ENCODE data around the gene ALDOB.

Gene ALDOB

DNA sequence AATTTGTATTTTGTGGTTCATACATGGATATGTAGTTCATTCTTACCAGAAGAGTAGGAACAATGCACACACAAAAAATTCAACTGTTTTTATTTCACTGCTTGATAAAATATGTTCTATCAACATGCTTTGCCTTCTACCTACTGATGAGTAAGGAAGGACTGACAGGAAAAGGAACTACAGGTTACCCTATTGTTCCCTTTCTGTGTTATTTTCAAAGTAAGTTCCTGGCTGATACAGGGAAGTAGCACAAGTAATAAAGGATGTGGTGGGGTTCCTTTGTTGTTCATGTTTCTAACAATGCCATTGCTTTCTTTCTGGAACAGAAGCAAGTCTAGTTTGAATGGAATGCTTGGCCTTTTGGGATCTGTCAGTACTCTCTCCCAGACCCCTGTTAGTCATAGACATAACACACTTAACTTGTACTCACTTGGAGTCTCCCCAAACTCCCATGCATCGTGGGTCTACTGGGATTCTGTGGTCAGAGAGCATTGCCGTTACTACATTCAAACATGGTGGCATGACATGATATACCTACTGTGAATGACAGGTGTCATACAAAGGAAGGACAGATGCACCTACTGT lies 20.2 kb upstream of the ALDOB start:
- no peak for DNase-seq (ENCODE audit: low read depth)

DNA sequence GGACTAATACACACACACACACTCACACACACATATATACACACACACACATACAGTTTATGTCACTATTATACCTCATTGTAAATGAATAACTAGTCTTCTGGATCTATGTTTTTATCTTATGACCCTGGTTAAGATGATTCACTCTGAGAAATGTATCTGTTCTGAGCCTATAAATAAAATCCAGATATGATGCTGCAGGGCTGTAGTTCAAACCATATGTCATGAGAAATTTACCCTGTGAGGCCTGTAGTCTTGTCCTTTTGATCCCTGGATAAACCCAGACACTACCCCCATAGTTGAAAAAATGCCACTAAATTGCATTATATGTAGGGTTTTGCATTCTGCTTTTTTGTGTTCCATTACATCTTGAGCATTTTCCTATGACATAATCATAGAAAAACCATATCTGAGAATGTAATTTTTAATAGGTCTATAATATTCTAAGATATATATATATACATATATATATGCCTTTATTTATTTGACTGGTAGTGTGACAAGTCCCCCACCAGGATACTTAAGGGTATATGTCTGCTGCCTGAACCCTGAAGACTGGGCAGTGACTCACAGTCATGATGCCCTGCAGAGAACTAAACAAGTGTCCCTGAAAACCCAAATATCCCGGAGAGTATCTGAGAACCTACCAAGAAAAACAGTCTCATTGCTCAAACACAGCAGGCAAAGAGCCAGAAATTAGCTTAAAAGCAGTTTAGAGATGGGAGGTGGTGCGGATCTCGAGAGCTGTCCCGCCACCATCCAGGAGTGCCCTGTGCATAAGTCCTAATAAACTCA lies 18.4 kb upstream of the ALDOB start:
- no peak for DNase-seq (ENCODE audit: low read depth)

DNA sequence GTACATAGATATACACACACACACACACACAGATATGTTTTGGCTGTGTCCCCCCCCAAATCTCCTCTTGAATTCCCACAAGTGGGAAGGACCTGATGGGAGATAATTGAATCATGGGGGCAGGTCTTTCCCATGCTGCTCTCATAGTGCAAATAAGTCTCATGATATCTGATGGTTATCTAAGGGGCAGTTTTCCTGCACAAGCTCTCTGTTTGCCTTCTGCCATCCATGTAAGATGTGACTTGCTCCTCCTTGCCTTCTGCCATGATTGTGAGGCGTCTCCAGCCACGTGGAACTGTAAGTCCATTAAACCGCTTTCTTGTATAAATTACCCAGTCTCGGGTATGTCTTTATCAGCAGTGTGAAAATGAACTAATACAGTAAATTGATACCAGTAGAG lies 15.9 kb upstream of the ALDOB start:
- no peak for DNase-seq (ENCODE audit: low read depth)

DNA sequence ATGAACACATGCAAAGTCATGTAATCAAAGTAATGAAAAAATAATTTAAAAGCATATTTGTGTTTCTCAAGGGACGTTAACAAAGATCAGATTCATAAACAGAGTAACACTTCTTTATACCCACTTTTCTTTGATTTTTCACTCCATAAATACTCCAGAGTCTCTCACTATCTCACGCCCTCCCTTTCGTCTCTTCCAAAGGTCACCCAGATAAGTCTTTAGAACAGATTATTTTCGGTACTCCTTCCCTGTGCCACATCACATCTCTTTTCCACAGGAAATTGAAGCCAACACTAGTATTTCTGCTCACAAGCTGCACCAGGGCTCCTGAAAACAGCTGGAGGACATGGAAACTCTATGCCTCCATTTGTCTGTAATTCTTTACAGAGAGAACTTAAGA lies 15.4 kb upstream of the ALDOB start:
- DNase-seq (ENCODE audit: low read depth): no peak

DNA sequence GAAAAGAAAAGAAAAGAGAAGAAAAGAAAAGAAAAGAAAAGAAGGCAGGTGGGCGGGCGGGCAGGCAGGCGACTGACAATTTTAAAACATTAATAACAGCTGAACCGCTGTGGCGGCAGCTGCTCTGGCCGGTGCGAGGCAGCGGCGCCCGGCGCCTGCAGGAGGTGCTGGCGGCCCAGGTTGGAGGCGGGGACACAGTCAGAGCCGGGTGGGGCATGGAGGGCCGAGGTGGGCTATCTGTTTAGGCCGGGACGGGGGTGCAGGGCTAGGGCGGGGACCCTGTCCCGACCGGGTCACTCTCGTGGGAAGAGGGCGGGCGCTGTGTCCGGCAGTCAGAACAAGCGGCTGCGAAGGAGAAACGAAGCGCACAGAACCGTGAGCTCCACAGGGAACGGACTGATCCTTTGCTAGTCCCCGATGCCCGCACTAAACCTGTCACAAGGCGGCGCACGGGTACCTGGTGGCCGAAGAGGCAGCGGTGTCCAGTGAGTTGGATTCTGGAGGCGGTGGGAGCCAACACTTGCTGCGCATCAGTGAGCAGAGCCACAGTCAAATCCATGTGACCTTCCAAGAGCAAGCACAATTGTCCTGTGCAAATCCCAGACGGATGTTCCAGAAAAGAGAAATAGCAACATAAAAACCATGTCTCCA lies 13.6 kb upstream of the ALDOB start:
- DNase-seq (ENCODE audit: low read depth): peak; percentile 22

DNA sequence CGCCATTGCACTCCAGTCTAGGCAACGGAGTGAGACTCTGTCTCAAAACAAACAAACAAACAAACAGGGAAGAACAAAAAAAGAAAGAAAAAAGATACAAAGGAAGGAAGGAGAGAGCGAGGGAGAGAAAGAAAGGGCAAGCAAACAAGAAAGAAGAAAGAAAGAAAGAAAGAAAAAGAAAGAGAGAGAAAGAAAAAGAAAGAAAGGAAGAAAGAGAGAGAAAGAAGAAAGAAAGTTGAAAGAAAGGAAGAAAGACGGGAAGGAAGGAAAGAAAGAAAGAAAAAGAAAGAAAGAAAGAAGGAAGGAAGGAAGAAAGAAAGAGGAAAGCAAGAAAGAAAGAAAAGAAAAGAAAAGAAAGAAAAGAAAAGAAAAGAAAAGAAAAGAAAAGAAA lies 13.1 kb upstream of the ALDOB start:
- DNase-seq (ENCODE audit: low read depth): no peak

DNA sequence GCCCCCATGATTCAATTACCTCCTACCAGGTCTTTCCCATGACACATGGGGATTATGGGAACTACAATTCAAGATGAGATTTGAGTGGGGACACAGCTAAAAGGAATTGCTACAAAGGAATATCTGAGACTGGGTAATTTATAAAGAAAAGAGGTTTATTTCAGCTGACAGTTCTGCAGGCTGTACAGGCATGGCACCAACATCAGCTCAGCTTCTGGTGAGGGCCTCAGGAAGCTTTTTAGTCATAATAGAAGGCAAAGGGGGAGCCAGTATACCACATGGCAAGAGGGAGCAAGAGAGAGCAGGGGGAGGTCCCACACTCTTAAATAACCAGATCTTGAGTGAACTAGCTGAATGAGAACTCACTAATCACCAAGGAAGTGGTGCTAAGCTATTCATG lies 11.2 kb upstream of the ALDOB start:
- no peak for DNase-seq (ENCODE audit: low read depth)

DNA sequence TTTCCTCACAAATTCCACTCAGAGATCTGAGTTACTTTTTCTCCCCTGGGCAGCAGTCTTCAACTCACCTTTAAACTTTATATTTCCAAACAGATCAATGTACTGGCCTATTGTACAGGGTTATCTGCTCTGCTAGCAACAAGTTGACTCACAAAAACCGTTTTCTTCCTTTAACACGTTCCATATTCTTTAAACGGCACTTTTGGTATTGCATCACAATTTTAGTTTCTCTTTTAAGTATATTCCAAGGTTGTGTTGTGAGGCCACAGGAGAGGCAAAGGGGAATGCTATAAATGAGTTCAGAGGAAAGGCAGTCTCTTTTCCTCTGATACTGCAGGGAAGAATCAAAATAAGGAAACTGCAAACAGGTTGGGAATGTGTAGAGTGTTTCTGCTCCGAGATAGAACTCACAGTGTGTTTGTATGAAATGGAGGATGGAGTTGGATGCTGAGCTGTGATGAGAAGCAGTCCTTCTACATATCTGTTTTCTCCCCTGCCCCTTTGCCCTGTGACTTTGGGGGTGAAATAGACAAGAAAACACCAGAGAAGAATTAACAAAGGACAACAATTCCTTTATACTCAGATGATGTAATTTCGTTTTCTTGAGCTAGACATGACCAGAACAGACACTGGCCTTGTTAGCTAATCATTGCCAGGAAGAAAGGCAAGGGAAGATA lies 9.9 kb upstream of the ALDOB start:
- DNase-seq (ENCODE audit: low read depth): no peak

DNA sequence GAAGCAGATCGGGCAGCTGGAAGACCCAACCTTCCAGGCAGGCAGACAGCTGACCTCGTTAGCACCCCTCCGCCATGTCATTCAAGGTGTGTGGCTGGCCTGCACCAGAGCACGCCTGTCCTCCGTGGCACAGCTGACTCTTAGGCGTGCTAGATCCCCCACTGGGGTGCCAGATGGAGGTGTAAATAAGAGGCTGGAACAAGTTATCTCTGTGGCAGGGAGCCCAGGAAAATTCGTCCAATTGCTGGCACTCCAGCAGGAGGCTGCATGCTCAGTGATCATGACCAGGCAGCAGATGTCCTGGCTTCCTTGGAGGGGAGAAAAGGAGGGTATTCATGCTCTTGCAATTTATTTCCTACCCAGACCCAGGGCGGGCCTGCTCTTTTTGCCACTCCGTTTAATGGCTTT lies 7.8 kb upstream of the ALDOB start:
- DNase-seq (ENCODE audit: low read depth): no peak

DNA sequence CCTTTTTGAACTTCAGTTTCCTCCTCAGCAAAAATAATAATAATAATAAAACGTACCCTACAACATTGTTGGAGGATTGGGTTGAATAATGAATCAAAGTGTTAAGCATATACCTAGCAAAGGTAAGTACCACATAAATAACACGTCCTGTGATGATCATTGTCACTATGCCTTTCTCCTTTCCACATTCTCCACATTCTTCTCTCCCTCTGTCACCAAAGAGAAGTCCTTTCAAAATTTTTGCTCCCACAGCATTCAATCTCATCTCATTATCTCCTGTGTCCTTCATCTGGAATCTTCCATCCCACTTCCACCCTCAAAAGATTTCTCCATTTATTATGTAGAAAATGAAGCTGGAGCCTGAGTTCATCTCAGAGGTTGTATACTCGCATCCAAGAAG lies 7.2 kb upstream of the ALDOB start:
- DNase-seq (ENCODE audit: low read depth): no peak

DNA sequence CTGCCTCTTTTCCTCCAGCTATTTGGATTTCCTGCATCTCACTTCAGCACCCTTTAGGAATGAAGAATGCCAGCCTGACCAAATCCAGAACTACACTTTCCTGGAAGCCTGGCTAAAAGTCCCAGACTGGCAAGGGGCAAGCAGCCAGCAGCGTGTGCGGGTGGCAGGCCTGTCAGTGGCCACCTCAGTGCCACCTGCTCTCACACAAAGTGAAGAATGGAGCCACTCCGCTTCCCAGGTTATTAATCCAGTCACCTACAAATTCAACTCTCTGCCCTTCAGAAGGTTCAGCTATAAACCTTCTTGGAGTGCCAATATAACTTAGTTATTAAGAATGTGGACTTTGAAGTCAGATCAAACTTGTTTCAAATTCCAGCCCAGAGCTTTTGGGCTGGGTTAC lies 6.7 kb upstream of the ALDOB start:
- DNase-seq (ENCODE audit: low read depth): no peak

DNA sequence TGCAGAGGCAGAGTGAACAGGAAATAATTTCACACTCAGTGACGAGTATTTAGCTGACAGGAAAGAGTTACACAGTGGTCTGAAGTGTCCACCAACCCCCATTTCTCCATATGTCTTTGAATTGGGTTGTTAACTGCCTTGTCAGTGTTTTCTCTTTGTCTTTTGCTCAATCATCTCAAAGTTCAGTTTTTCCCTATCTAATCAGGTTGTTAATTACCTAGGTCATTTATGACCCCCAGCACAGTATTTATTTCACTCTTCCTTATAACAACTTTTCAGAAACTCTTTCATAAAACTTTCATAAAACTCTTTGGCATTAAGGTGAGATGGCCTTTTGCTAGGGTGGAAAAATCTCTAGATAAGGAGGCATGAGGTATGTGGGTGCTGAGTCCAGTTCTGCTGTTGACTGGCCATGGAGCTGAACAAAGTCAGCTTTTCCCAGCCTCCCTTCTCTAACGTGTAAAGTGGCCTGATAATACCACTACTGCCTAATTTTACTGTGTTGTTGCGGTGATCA lies 5.2 kb upstream of the ALDOB start:
- DNase-seq (ENCODE audit: low read depth): no peak

DNA sequence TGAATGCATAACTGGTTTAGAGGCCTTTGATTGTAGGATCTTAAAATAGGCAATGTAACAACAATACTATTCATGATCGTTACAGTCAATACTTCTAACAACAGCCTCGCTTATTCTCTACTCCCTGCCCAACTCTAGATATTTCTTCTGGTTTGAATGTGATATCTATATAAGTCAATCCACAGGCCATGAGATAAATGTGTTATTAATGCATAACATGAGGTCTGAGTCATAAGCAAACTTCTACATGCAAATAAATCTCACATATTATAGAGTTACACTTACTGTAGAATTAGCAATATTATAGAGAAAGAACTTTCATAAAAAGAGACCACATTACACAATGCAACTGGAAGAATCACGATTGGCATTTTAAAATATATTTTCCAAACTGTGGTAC lies 2.9 kb upstream of the ALDOB start:
- DNase-seq (ENCODE audit: low read depth): no peak

DNA sequence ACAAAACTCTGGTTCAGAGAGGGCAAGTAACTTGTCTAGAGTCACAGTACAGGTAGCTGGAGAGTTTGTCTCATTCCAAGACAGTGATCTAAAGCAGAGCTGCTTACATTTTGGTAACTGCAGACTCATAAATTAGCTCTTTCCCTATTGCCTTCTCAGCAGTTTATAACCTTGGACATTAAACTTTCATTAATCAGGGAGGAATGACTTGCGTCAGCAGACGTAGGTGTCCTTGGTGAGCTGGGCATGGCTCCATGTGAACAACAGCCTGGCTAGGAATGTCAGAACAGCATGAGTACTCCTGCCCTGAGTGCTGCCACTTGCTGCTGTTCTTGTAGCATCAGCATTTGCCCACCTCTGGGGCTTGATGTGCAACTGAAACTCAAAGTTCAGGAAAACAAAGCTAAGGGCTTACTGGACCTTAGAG lies 2.2 kb upstream of the ALDOB start:
- no peak for DNase-seq (ENCODE audit: low read depth)

DNA sequence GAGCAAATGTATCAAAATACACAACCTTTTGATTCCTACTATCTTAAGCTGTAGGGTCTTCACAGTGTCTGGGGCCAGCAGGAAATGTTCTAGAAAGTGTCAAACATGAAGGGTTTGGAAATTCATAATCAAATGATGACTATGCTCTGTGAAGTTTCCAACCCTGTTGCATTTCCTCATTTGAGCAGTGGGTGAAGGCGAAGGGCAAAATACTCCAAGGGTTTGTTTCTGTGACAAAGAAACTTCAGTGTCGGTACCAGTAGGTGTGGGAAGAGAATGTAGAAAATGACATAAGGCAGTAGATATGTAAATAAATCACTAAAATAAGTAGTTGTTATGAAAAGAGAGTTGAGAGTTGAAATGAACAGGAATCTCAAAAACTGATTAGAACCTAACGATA lies 576 bp downstream of the ALDOB start:
- no peak for DNase-seq (ENCODE audit: low read depth)

DNA sequence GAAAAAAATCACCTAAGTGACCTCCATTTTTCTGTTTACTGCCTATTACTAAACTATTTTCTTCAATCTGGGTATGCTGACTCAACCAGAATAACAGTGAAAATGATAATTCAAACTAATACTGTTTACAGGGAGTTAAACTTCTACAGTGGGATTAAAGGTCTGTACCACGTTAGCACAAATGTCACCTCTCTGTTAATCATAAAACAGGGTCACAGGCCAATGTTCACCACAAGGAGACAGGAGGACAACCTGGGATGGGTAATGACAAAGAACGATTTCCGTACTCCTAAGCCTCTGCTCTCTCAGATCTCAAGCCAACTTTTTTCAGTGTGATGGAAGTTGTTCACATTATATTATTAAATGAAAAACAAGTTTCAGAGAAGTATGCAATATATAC lies 2.3 kb downstream of the ALDOB start:
- no peak for DNase-seq (ENCODE audit: low read depth)

DNA sequence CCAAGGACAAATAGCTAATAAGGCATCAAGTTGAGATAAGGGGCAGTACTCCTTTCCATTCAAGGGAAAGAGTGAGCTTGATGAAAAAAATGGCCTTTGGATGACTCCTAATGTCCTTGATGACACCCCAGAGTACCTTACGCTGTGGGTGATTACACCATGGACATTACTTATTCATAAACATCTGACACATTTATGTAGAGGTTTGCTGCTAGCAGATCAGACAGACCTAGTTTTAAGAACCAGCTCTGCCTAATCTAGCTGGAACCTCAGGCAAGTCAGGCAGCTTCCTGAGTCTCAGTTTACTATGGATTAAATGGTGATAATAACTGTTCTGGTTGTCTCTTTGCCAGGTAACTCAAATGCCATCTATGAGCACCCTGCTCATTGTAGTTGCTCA lies 2.8 kb downstream of the ALDOB start:
- no peak for DNase-seq (ENCODE audit: low read depth)

DNA sequence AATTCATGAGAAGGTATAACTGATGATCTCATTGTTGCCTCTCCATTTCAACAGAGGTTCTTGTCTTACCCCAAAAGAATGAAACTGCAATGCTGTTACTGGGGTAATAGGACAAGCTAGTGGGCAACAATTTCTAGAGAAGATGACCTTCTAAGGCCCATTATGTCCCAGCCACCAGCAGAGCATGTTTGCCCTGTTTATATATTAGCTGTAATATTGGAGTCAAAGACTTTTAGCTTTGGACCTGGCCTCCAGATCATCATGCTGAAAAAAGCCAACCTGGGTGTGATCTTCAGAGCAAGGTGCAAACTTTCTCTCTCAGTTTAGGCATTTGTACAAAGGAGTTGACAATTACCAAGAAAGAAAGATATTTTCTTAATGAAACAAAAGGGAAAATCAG lies 3.4 kb downstream of the ALDOB start:
- no peak for DNase-seq (ENCODE audit: low read depth)

DNA sequence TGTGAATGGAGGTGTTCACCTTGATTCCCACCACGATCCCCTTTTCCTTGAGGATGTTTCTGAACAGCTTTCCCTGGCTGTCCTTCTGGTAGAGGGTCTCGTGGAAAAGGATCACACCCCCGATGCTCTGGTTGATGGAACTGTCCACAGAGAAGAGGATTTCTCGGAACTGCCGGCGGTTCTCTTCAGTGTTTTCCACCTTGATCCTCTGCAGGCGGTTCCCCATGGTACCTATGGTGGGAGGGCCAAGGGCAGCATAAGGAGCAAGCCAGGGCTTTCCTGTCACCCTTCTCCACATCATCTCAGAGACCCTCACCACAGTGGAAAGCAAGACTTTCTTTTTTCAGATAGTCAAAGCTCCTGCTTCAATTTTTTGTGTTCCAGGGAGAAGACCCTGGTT lies 5.8 kb downstream of the ALDOB start:
- no peak for DNase-seq (ENCODE audit: low read depth)

DNA sequence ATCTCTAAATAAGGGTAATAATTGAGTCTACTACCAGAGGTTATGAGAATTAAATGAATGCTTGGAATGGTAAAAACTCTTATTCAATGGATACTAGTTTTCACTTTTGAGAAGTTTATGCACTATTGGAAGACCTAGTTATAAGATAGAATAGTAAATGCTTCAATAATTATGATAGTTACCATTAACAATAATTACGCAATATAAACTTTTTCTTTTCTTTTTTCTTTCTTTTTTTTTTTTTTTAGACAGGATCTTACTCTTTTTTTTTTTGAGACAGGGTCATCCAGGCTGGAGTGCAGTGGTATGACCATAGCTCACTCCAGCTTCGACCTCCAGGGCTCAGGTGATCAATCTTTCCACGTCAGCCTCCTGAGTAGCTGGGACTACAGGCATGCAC lies 6.7 kb downstream of the ALDOB start:
- DNase-seq (ENCODE audit: low read depth): no peak

DNA sequence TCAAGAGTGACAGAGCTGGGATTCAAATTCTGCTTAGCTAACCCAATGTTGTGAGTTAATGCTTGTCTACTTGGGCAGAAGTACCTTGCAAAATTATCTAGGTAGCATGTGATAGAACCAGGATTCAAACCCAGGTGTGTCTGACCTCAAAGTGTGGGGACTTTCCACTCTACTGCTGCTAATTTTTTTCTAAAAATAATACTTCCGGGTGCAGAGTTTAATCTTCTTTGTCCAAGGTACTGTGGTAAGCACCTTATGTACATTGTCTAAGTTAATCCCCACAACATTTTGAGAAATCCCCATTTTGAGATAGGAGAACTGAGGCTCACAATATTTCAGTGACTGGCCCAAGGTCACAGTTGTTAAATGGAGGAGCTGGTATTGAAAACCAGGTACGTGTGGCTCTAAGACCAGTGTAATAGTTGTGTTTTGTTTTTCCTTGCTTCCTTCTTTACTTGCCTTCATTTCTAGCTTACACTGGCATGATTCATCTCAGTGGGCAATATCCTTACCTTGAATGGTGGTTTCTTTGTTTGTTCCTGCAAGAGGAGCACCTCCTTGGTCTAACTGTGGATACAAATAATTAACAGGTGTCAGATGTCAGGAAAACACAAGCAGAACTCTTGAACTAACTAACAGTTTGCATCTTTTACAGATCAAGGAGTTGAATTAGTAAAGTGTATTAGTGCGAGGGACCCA lies 7.5 kb downstream of the ALDOB start:
- DNase-seq (ENCODE audit: low read depth): no peak

DNA sequence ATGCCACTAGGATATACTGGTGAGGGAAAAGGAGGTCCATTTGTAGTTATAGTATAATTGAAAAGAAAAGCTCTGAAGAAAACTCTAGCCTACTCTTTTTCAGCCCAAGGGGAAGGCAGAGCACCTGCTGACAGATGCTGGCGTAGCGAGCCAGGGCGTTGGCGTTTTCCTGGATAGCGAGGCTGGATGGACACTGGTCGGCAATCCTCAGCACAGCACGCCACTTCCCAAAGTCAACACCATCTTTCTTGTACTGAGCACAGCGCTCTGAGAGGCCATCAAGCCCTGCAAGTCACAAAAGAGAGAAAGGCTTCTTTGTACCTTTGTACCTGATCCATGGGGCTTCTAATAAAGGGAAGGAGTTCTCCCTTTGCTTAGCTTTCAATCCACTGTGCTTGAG lies 8.2 kb downstream of the ALDOB start:
- no peak for DNase-seq (ENCODE audit: low read depth)
